ENCODE data around the gene RAB11A. TPM values are rescaled to one million over a fixed set of nuclear protein-coding genes. Genes with fewer than 3 reads are reported as not detected.

The RAB11A gene
- total RNA-seq: 100 to 1,000 TPM; 108 to 156 (median 147) TPM

DNA sequence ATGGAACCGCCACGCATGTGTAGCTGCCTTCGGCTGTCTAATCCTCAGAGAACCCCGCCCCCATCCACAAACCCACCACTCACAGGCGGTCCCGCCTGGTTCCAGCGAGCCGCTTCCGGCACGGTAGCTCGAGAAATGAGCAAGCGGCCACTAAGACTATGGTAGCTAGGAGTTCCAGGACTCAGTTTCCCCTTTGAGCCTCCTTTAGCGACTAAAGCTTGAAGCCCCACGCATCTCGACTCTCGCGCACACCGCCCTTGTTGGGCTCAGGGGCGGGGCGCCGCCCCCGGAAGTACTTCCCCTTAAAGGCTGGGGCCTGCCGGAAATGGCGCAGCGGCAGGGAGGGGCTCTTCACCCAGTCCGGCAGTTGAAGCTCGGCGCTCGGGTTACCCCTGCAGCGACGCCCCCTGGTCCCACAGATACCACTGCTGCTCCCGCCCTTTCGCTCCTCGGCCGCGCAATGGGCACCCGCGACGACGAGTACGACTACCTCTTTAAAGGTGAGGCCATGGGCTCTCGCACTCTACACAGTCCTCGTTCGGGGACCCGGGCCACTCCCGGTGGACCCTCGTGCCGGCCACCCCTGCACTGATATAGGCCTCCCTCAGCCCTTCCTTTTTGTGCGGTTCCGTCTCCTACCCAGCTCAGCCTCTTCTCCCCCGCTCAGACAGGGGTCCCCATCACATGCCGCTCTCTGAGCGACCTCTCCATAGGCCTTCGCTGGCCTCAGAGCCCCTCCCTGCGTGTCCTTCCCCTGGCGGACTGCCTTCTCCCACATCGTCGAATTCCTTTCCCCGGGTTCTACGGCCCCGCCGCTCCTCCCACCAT is at the start of gene RAB11A:
Gene RAB11A (plus strand): TSS at position 366 of the 828 bp plus-strand sequence. CDS start 95 bp downstream, at position 461.
- Histone ChIP-seq H3K27ac (peak within 1 kb of the TSS; percentile 95 to 98), H3K27me3 (no peaks in the 10 kb centered on the region), H3K36me3 (no peaks in the 10 kb centered on the region), H3K4me1 (no peaks in the 10 kb centered on the region), H3K9me3 (no peaks in the 10 kb centered on the region), H3K4me3 (peak within 1 kb of the TSS; percentile 69 to 92 (median 88))
- intact Hi-C loops (cut with DNase I; ENCODE audit: low total_unique reads): no loop called here
- TF ChIP-seq POLR2A (IDR thresholded peaks at IDR 0.05) (peak; percentile 96), POLR2AphosphoS5 (IDR thresholded peaks at IDR 0.05) (peak; percentile 97 to 99 (median 99))
- TF ChIP-seq, protein P1, sequence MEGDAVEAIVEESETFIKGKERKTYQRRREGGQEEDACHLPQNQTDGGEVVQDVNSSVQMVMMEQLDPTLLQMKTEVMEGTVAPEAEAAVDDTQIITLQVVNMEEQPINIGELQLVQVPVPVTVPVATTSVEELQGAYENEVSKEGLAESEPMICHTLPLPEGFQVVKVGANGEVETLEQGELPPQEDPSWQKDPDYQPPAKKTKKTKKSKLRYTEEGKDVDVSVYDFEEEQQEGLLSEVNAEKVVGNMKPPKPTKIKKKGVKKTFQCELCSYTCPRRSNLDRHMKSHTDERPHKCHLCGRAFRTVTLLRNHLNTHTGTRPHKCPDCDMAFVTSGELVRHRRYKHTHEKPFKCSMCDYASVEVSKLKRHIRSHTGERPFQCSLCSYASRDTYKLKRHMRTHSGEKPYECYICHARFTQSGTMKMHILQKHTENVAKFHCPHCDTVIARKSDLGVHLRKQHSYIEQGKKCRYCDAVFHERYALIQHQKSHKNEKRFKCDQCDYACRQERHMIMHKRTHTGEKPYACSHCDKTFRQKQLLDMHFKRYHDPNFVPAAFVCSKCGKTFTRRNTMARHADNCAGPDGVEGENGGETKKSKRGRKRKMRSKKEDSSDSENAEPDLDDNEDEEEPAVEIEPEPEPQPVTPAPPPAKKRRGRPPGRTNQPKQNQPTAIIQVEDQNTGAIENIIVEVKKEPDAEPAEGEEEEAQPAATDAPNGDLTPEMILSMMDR (IDR thresholded peaks at IDR 0.05): peak in 2 of 3 donors; percentile 4 to 7
- DNase-seq (ENCODE audit: low spot score in 2 of 2): peak; percentile 92 to 93

DNA sequence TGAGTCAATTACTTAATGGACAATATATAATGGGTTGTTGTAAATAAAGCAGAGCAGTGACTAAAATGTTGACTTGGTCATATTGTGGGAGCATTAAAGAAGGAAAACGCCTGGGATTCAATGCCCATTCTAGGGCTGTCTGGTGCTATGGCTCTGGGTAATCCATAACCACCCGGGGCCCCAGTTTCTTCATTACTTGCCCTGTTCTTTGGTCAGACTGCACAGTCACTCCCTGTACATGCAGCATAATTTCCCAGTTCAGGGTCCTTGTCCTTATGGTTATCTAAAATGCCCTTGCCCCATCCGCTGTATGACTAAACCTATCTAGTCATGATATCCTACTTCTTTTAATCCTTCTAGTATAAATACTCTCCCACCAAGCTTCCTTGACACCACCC is 49.7 kb upstream of the RAB11A start:
- no peaks in the 10 kb centered on the region for H3K27me3 ChIP-seq
- no peaks in the 10 kb centered on the region for H3K36me3 ChIP-seq
- no peak overlapping the region for H3K4me3 ChIP-seq
- no peak for DNase-seq (ENCODE audit: low spot score in 2 of 2)
- TF ChIP-seq POLR2AphosphoS5 (IDR thresholded peaks at IDR 0.05): no peak
- TF ChIP-seq, protein P1 (IDR thresholded peaks at IDR 0.05): no peak
- no peak for TF ChIP-seq POLR2A (IDR thresholded peaks at IDR 0.05)
- intact Hi-C loops (cut with DNase I; ENCODE audit: low total_unique reads): no loop called here
- H3K4me1 ChIP-seq: no peaks in the 10 kb centered on the region
- no peaks in the 10 kb centered on the region for H3K9me3 ChIP-seq
- no peak overlapping the region for H3K27ac ChIP-seq

DNA sequence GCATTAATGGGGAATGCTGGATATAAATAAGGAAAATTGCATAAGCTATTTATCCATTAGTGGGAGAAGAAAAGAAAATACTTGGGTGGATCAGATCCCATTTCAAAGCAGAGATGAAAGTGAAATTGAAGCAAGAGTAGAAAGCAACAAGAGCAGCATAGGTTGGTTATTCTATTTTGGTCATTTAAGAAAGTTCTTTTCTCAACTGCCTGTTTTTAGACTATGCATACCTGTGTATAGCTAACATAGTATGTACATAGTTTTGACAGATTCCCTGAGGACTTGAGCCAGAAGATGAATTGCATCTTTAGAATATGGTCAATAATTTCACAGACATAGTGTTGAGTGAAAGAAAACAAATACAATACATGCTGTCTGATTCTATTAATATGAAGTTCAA is 48.2 kb upstream of the RAB11A start:
- no peaks in the 10 kb centered on the region for H3K9me3 ChIP-seq
- TF ChIP-seq, protein P1 (IDR thresholded peaks at IDR 0.05): no peak
- TF ChIP-seq POLR2A (IDR thresholded peaks at IDR 0.05): no peak
- TF ChIP-seq POLR2AphosphoS5 (IDR thresholded peaks at IDR 0.05): no peak
- intact Hi-C loops (cut with DNase I; ENCODE audit: low total_unique reads): no loop called here

DNA sequence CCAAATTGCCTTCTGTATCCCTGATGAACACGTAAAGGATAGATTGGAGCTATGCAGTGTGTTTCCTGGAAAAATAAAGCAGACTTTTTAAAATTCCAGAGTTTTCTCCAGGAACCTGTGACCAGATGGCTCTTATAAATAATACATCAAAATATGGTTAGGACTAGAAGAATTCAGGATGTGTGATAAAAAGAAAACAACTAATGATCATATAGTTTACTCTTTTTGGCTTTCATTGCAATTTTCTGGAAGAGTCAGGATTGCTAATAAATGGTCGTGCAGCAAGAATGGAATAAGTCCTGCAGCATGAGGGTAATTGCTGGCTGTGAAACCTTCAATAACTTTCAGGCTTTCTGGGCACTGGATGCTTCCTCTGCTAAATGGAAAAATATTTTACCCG is 47.0 kb upstream of the RAB11A start:
- Histone ChIP-seq H3K27me3 (no peaks in the 10 kb centered on the region), H3K9me3 (no peaks in the 10 kb centered on the region), H3K4me3 (no peak overlapping the region), H3K27ac (no peak overlapping the region), H3K4me1 (no peaks in the 10 kb centered on the region), H3K36me3 (no peaks in the 10 kb centered on the region)
- intact Hi-C loops (cut with DNase I; ENCODE audit: low total_unique reads): loop anchor here (2.0 kb wide), 1 partner anchor 58 kb away; no protein-coding TSS in a partner anchor
- DNase-seq (ENCODE audit: low spot score in 2 of 2): no peak
- no peak for TF ChIP-seq POLR2A (IDR thresholded peaks at IDR 0.05)
- TF ChIP-seq, protein P1 (IDR thresholded peaks at IDR 0.05): no peak
- TF ChIP-seq POLR2AphosphoS5 (IDR thresholded peaks at IDR 0.05): no peak

More for the DNA sequence above, 48.2 kb upstream of the RAB11A start:
- Histone ChIP-seq H3K27ac (no peak overlapping the region), H3K27me3 (no peaks in the 10 kb centered on the region), H3K4me1 (no peaks in the 10 kb centered on the region), H3K36me3 (no peaks in the 10 kb centered on the region), H3K4me3 (no peak overlapping the region)
- no peak for DNase-seq (ENCODE audit: low spot score in 2 of 2)

DNA sequence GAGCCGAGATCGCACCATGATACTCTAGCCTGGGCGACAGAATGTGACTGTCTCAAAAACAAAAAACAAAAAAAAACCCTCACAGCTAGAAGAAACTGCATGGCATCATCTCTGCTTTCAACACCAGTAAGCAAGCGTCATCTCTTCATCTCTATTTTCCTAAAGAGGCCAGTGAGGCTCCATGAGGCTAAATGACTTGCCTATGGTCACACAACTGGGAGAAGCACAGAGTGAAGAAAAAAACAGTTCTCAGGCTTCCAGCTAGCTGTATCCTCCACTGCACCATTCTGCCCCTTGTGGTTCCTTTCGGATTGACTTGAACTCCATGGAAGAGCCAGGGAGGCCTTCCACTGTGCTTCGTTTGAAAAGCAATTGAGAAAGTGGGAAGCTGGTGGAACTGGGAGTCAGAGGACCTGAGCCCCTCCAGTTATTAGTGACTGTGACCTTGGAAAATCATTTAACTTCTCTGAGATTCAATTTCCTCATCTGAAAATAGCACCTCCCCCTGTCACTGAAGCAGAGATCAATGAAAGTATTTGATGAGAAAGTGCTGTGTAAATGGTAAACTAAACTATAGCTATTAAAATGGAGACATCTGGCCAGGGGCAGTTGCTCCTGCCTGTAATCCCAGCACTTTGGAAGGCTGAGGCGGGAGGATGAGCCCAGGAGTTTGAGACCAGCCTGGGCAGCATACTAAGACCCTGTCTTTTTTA is 45.1 kb upstream of the RAB11A start:
- H3K27ac ChIP-seq: no peak overlapping the region
- no peaks in the 10 kb centered on the region for H3K9me3 ChIP-seq
- no peak for TF ChIP-seq POLR2A (IDR thresholded peaks at IDR 0.05)
- TF ChIP-seq POLR2AphosphoS5 (IDR thresholded peaks at IDR 0.05): no peak
- TF ChIP-seq, protein P1 (IDR thresholded peaks at IDR 0.05): peak; percentile 21 to 49 (median 45)
- no peak overlapping the region for H3K4me3 ChIP-seq
- intact Hi-C loops (cut with DNase I; ENCODE audit: low total_unique reads): no loop called here
- no peak for DNase-seq (ENCODE audit: low spot score in 2 of 2)
- H3K27me3 ChIP-seq: no peaks in the 10 kb centered on the region
- no peaks in the 10 kb centered on the region for H3K36me3 ChIP-seq
- no peaks in the 10 kb centered on the region for H3K4me1 ChIP-seq
